Gastrocnemius medialis (tissue), 4 donors: ENCODE results near the gene SLC9B2. TPM values are rescaled to one million over a fixed set of nuclear protein-coding genes. Genes with fewer than 3 reads are reported as not detected.

ENCODE experiments used
- ATAC-seq, 2 donors: fragments of 150-250 bp; one replicate each; pipeline ENCODE4 v1.9.1; 2016
- DNase-seq, 2 donors: peaks; one replicate each; pipeline ENCODE4 v3.0.0-alpha.2; 2019
- H3K27ac ChIP-seq, 4 donors: fragments of 200-600 bp; sonication (generic); 1 replicate in 1 of 4; 2 replicates in 3 of 4; pipeline ENCODE4 v1.5.1; 2016 to 2018; ENCODE audit warnings: mild to moderate bottlenecking in 2 of 4, moderate library complexity in 1 of 4
- H3K27me3 ChIP-seq, 3 donors: fragments of 200-600 bp; sonication (generic) in 2 of 3; 1 replicate in 1 of 3; 2 replicates in 2 of 3; pipeline versions ENCODE4 v1.5.1 to v1.6.0; 2016 to 2019; ENCODE audit warnings: mild to moderate bottlenecking in 1 of 3, moderate library complexity in 1 of 3
- H3K36me3 ChIP-seq, 2 donors: fragments of 200-600 bp; sonication (generic) in 1 of 2; one replicate each; pipeline ENCODE4 v1.5.1; 2017 to 2018
- H3K4me1 ChIP-seq, 2 donors: fragments of 200-600 bp; sonication (generic) in 1 of 2; one replicate each; pipeline ENCODE4 v1.5.1; 2016 to 2017; ENCODE audit warnings: mild to moderate bottlenecking in 2 of 2
- H3K4me3 ChIP-seq, 4 donors: fragments of 200-600 bp; sonication (generic) in 3 of 4; 1 replicate in 1 of 4; 2 replicates in 3 of 4; pipeline ENCODE4 v1.5.1; 2016 to 2019; ENCODE audit warnings: mild to moderate bottlenecking in 2 of 4
- H3K9me3 ChIP-seq, 3 donors: fragments of 200-600 bp; sonication (generic) in 2 of 3; 1 replicate in 1 of 3; 2 replicates in 2 of 3; pipeline ENCODE4 v1.5.1; 2016 to 2019
- CTCF ChIP-seq, 5 experiments: fragments of 450-650 bp in 3 of 5; fragments of 200-600 bp in 2 of 5; sonication (generic) in 2 of 5; IDR thresholded peaks in 4 of 5; conservative IDR thresholded peaks in 1 of 5; 1 replicate in 4 of 5; 2 replicates in 1 of 5; pipeline ENCODE4 v1.5.1; 2016 to 2019; ENCODE audit warnings: antibody characterized with exemption in 5 of 5, mild to moderate bottlenecking in 3 of 5, moderate library complexity in 3 of 5
- POLR2A ChIP-seq, 2 donors: fragments of 450-650 bp; IDR thresholded peaks; one replicate each; pipeline ENCODE4 v1.6.1; 2017; ENCODE audit warnings: antibody characterized with exemption in 2 of 2, mild to moderate bottlenecking in 2 of 2, moderate library complexity in 2 of 2
- in situ Hi-C, 4 donors: fragments of 200-750 bp; cut with MboI; loops; one replicate each; pipeline versions ENCODE4 v1.15.0 to v1.8.0; 2017; ENCODE audit warnings: low sequenced_read_pairs in 4 of 4
- intact Hi-C: fragments of 100-400 bp; cut with DNase I; formaldehyde crosslinking; loops from one replicate; pipeline ENCODE4 v1.15.1; 2023; ENCODE audit warnings: low total_unique reads
- total RNA-seq, 4 donors: library from RNA; depleted of rRNA; stranded (reverse); fragments of >200 nt; gene quantifications; one replicate each; pipeline versions ENCODE4 v1.1.0 to v1.2.3, GENCODE V29; 2016

Gene SLC9B2
- total RNA-seq, 4 donors from 2014 or later = 2.0 to 6.1 (median 2.3) TPM

- TF ChIP-seq CTCF (IDR thresholded peaks at IDR 0.05 in 4 of 5, conservative IDR thresholded peaks at IDR 0.05 in 1 of 5) (no peak), POLR2A (IDR thresholded peaks at IDR 0.05) (no peak)
- ATAC-seq = no peak
- H3K27ac ChIP-seq = no peak overlapping the region
- H3K9me3 ChIP-seq = no peaks in the 10 kb centered on the region
- H3K4me3 ChIP-seq = no peak overlapping the region
- no peaks in the 10 kb centered on the region for H3K36me3 ChIP-seq
- no peak for DNase-seq
- in situ Hi-C loops = loop anchor here in 2 of 4 donors (10.0 kb wide), 1 partner anchor 484 kb away; no protein-coding TSS in a partner anchor
- H3K27me3 ChIP-seq = no peaks in the 10 kb centered on the region
- H3K4me1 ChIP-seq = no peaks in the 10 kb centered on the region
- intact Hi-C loops = no loop called here
Measured at GRCh38 chr4:103108542-103108941, 32.0 kb upstream of the SLC9B2 start.

GRCh38 chr4:103105558-103106356 lies 29.2 kb upstream of the SLC9B2 start:
- no peak overlapping the region for H3K27ac ChIP-seq
- intact Hi-C loops = no loop called here
- H3K36me3 ChIP-seq = no peaks in the 10 kb centered on the region
- ATAC-seq (no peak), DNase-seq (no peak)
- no peaks in the 10 kb centered on the region for H3K4me1 ChIP-seq
- no peak overlapping the region for H3K4me3 ChIP-seq
- no peaks in the 10 kb centered on the region for H3K27me3 ChIP-seq
- H3K9me3 ChIP-seq = no peaks in the 10 kb centered on the region
- in situ Hi-C loops = loop anchor here in 2 of 4 donors (10.0 kb wide), 1 partner anchor 481 kb away; no protein-coding TSS in a partner anchor
- TF ChIP-seq POLR2A (IDR thresholded peaks at IDR 0.05) (no peak), CTCF (IDR thresholded peaks at IDR 0.05 in 4 of 5, conservative IDR thresholded peaks at IDR 0.05 in 1 of 5) (no peak)

- TF ChIP-seq POLR2A (IDR thresholded peaks at IDR 0.05) (no peak), CTCF (IDR thresholded peaks at IDR 0.05 in 4 of 5, conservative IDR thresholded peaks at IDR 0.05 in 1 of 5) (no peak)
- no peak for ATAC-seq
- H3K27ac ChIP-seq = no peak overlapping the region
- intact Hi-C loops = no loop called here
- H3K9me3 ChIP-seq = no peaks in the 10 kb centered on the region
- no peaks in the 10 kb centered on the region for H3K36me3 ChIP-seq
- no peaks in the 10 kb centered on the region for H3K27me3 ChIP-seq
- H3K4me1 ChIP-seq = no peaks in the 10 kb centered on the region
- DNase-seq = no peak
- in situ Hi-C loops = loop anchor here in 2 of 4 donors (10.0 kb wide), 1 partner anchor 480 kb away; no protein-coding TSS in a partner anchor
- no peak overlapping the region for H3K4me3 ChIP-seq
Measured at GRCh38 chr4:103104886-103105285, 28.3 kb upstream of the SLC9B2 start.

GRCh38 chr4:103100691-103101090 lies 24.1 kb upstream of the SLC9B2 start:
- H3K4me3 ChIP-seq = no peak overlapping the region
- no peaks in the 10 kb centered on the region for H3K27me3 ChIP-seq
- peaks cover 12 to 16% of the 10 kb centered on the region in 2 donors for H3K4me1 ChIP-seq
- H3K27ac ChIP-seq = no peak overlapping the region
- intact Hi-C loops (no loop called here), in situ Hi-C loops (loop anchor here in 2 of 4 donors (10.0 kb wide), 1 partner anchor 476 kb away; no protein-coding TSS in a partner anchor)
- ATAC-seq (no peak), DNase-seq (no peak)
- no peaks in the 10 kb centered on the region for H3K9me3 ChIP-seq
- TF ChIP-seq CTCF (IDR thresholded peaks at IDR 0.05 in 4 of 5, conservative IDR thresholded peaks at IDR 0.05 in 1 of 5) (no peak), POLR2A (IDR thresholded peaks at IDR 0.05) (no peak)
- H3K36me3 ChIP-seq = no peaks in the 10 kb centered on the region
